ENCODE measurements around the gene DNAJC1.
"Not testable (repeated sequence)": the region's sequence is repeated elsewhere in the genome, so short reads cannot be mapped to it uniquely, and the experiment has no call there.

Gene DNAJC1

GRCh38 chr10:21721000-21721665 lies 282.4 kb downstream of the DNAJC1 start:
- DNase-seq: no peak

GRCh38 chr10:21720090-21720489 lies 283.4 kb downstream of the DNAJC1 start:
- no peak for DNase-seq

GRCh38 chr10:21719502-21719901 lies 284.0 kb downstream of the DNAJC1 start:
- no peak for DNase-seq

GRCh38 chr10:21717437-21718054 lies 286.0 kb downstream of the DNAJC1 start:
- DNase-seq: not testable (repeated sequence)

GRCh38 chr10:21715531-21716195 lies 287.9 kb downstream of the DNAJC1 start:
- no peak for DNase-seq

GRCh38 chr10:21712975-21713374 lies 290.6 kb downstream of the DNAJC1 start:
- DNase-seq: no peak

- no peak for DNase-seq
Measured at GRCh38 chr10:21707498-21707897, 296.0 kb downstream of the DNAJC1 start.
